GM21381 (cell line): ENCODE measurements around the gene PRICKLE2.

Experiments used
- ATAC-seq: cut with Tn5 transposase; IDR thresholded peaks from one replicate; pipeline ENCODE4 v1.9.1; 2021; ENCODE audit warnings: mild to moderate bottlenecking, moderate library complexity; ENCODE audit not compliant: unreplicated experiment

The PRICKLE2 gene

GRCh38 chr3:64134882-64135281, 90.4 kb downstream of the PRICKLE2 start:
- no peak for ATAC-seq

DNA sequence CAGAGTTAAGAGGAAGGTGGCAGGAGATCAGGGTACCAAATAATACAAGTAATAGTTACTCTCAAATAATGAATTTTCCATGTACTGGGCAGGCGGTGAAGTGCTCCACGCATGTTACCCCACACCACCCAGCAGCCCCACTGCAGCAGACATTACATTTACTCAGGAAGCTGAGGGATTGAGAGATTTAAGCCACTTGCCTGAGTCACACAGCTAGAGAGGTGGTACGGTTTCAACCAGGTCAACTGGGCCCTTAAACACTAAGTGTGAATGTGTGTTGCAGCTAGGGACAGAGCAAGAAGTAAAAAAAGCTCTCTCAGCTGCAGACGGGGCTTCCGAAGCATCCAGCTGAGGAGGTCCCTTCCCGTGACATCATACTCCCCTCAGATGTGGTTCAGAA, 91.3 kb downstream of the PRICKLE2 start:
- no peak for ATAC-seq

GRCh38 chr3:64133272-64133671, 92.0 kb downstream of the PRICKLE2 start:
- no peak for ATAC-seq

DNA sequence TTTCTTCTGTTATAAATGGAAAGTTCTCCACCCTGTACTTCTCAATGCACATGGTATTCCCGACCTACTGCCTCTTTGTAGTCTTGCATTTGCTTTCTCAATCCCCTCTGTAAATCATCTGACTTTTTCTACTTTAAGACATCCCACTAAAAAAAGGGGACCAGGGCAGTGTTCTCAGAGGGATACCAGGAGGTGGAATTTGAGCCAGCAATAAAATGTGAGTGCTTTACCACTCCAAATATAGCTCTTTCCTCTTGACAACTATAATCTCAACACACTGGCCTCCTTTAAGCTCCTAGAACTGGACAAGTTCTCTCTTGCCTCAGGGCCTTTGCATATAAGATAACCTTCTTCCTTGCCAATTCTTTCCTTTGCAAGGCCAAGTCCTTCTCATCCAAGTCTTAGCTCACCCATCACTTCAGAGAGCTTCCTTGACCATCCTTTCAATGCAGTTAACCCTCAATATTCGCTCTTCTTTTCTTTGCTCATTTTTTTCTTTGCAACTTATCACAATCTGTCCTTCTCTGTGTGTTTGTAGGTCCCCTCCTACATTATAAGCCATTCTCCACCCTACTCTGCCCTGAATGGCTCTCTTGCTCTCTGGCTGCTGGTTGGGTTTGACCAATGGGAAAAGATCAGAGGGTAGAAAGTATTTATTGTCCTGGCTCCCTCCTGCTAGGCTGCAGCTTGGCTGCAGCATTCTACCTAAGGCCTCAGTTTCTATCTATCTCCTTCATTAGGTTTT, 93.4 kb downstream of the PRICKLE2 start:
- ATAC-seq = no peak

DNA sequence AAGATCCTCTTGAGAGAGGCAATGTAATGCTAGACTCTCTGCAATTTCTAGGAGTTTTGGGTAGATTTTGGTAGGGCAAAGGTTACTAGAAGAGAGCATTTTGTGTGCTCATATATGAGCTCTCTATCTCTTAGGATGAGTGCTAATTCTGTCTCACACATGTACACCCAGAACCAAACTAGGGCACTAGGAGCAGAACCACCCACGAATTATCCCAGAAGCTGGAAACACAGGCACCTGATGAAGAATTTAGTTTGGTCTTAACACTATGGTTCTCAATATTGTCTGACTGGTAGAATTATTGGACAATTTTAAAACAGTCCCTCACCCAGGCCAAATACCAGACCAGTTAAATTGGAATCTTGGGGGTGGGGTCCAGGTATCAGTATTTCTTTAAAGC, 94.8 kb downstream of the PRICKLE2 start:
- ATAC-seq = no peak

DNA sequence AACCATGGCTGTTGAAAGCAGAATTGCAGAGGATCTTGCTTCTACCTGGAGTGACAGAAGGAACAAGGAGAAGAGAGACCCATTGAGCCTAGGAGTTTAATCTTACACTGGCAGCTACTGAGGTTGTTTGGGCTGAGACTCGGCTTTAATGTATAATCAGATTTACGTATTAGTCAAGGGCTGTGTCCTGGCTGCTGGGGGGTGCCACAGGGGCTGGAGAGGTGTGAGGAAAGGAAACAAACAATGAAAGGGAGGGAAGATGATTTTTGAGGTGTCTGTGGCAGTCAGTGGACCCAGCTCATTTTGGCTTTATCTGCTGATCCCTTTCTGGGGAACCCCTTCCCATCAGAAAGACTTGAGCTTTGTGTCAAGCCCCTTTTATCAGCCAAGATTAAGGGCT, 95.7 kb downstream of the PRICKLE2 start:
- ATAC-seq = no peak

GRCh38 chr3:64129106-64129505, 96.2 kb downstream of the PRICKLE2 start:
- ATAC-seq = no peak

DNA sequence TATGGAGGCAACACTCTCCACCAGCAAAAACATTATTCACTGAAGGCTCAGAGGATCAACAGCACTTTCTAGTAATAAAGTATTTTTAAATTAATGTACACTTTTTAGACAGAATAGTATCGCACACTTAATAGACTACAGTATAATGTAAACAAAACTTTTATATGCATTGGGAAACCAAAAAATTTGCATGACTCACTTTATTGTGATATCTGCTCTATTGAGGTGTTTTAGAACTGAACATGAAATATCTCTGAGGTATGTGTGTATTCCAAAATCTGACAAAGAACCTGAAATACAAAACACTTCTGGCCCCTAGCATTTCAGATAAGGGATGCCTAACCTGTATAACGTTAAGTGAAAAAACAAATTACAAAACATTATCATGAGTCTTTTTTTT, 99.7 kb downstream of the PRICKLE2 start:
- ATAC-seq = no peak

DNA sequence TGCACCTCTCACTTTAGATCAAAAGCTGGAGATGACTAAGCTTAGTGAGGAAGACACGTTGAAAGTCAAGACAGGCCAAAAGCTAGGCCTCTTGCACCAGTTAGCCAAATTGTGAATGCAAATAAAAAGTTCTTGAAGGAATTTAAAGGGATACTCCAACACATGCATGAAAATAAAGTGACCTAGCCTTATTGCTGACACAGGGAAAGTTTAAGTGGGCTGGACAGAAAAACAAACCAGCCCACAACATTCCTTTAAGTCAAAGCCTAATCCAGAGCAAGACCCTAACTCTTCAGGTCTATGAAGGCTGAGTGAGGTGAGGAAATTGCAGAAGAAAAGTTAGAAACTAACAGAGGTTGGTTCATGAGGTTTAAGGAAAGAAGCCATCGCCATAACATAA, 101.3 kb downstream of the PRICKLE2 start:
- ATAC-seq = no peak

- no peak for ATAC-seq
These were observed 102.8 kb downstream of the PRICKLE2 start for GRCh38 chr3:64122476-64122875.

DNA sequence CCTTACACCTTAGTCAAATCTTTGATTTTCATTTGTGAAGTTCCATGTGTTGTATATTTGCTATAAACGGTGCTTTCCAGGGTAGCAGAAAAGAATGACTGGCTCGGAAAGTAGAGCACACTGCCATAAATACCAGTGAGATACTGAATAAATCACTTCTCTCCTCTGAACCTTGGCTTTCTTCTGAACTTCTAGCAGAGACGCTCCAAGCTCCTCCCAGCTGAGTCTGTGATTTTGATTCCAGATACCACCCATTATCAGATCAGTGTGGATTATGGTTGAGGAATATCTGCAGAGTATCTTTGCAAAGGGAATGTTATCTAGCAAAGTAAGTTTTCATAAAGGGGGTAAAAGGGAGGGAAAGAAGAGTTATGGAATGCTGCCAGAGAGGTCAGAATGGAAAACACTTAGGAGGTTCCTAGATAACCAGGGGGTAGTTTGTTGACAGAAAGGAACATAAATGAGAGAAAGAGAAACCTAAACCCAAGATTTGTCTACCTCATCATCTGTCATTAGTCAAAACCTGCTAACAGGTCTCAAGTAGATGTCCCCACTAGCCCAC, 103.4 kb downstream of the PRICKLE2 start:
- ATAC-seq = no peak

DNA sequence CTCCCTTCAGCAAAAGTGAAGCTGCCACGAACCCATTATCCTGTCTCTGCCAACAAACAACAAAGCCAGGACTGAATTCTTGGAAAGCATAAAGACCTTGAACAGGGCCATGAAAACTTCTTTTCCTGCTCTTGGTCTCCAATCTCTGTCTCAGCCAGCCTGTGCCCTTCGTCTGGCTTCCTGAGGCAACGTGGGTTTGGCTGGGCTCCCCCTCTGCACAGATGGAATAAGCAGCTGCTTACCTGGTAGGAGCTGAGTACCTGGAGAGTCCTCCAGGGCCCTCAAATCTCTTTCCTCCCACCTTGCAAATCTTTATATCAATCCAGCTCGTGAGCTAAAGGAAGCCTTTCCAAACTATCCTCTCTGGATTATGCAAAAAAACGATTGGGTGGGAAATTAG, 104.4 kb downstream of the PRICKLE2 start:
- no peak for ATAC-seq

GRCh38 chr3:64117483-64117882, 107.8 kb downstream of the PRICKLE2 start:
- ATAC-seq = no peak

- no peak for ATAC-seq
These were observed 110.6 kb downstream of the PRICKLE2 start for GRCh38 chr3:64114651-64115050.

- ATAC-seq = no peak
These were observed 113.4 kb downstream of the PRICKLE2 start for GRCh38 chr3:64111872-64112271.

DNA sequence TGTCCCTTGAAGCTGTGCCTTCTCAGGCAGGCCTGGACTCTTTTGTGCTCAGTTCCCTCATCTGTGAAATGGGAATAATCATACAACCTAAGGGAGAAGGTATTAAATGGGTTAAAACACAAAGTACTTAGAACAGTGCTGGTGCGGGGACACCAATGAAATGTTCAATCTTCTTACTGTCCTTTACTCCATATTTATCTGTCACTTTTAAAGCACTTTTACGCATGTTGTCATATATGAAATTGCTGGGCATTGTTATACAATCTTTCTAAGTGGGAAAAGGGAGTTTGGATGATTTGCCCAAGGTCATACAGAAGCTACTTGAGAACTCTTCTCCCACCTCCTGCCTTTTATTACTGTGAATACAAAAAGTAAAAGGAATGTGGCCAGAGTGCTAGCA, 114.2 kb downstream of the PRICKLE2 start:
- ATAC-seq = no peak

DNA sequence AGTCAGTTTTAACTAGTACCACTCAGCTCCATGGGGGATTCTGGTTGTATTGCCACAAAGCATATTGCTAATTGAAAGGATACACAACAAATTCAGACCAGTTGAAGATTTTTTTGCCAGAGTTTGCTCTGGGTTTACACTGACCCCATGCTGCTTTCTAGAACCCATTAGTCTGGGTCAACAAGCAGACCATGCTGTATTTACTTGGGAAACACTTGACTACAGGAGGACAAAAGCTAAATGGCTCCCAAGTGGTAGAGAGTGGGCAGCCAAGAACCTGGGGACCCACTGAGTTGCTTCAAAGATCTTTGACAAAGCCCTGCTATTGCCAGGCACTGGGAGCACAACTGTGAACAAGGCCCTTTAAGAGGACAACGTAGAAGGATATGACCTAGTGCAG, 115.2 kb downstream of the PRICKLE2 start:
- ATAC-seq = no peak

GRCh38 chr3:64109438-64109837, 115.8 kb downstream of the PRICKLE2 start:
- no peak for ATAC-seq

- no peak for ATAC-seq
These were observed 116.4 kb downstream of the PRICKLE2 start for GRCh38 chr3:64108784-64109317.

DNA sequence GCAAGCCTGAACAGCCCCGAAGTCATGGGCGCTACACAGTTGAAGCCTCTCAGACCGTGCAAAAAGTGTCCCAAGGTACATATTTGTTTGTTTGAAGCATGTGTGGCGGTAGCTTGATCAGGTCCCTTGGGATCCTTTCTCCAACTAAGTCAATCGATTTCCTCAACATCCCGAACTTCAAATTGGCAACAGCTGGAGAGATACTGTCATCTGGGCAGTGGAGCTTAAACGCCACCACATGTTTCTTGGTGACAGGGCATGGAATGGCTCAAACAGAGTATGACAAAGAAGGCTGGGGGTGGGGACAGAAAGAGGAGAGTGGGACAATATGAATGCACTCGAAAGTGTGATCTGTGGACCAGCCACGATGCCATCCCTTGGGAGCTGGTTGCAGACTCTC, 117.0 kb downstream of the PRICKLE2 start:
- ATAC-seq = no peak

- ATAC-seq = no peak
These were observed 118.1 kb downstream of the PRICKLE2 start for GRCh38 chr3:64107190-64107589.

- no peak for ATAC-seq
These were observed 119.5 kb downstream of the PRICKLE2 start for GRCh38 chr3:64105816-64106215.

- no peak for ATAC-seq
These were observed 120.6 kb downstream of the PRICKLE2 start for GRCh38 chr3:64104691-64105111.
